Measurements from ENCODE around the gene GRIP2.

GRIP2 gene

DNA sequence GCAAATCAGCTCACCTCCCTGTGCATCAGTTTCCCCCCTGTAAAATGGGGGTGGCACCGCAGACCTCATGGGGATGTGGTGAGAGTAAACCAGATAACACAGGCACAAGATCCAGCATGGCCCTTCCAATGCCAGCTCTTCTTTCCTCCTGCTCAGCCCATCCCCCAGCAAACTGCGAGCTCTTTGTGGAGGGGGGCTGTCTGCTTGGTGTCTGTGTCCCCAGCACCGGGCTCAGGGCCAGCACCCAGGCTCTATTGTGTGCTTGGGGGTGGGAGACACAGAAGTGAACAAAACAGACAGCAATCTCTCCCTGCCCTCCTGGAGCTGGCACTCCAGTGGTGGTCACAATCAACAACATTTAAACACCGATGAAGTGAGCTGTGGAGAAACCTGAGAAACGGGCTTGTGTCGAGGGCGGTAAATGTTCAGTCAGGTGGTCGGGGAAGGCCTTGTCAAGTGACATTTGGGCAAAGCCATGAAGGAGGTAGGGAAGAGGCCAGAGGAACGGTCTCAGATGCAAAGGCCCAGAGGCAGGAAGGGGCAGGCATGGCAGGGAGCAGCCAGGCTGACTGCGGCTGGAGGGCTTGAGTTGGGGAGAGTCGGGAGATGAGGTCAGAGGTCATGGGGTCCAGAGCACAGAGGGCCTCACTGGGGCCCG lies 28.4 kb downstream of the GRIP2 start:
- Histone ChIP-seq H3F3A (ENCODE audit: insufficient read depth) (no peaks in the 10 kb centered on the region), H2AFZ (ENCODE audit: low read depth, low read length, severe bottlenecking) (no peak overlapping the region), H3K9me3 (ENCODE audit: insufficient read depth, low read length) (no peaks in the 10 kb centered on the region), H3K9me2 (replicated peaks; ENCODE audit: insufficient read depth, low read length) (no peaks in the 10 kb centered on the region), H3K4me3 (ENCODE audit: insufficient read depth, low read length, poor library complexity, severe bottlenecking) (no peak overlapping the region), H3K4me2 (ENCODE audit: low read depth, low read length, poor library complexity, severe bottlenecking) (no peak overlapping the region), H3K27ac (ENCODE audit: low read depth, low read length) (no peak overlapping the region), H3K9ac (ENCODE audit: low read length) (no peak overlapping the region), H3K36me3 (ENCODE audit: low read length) (no peaks in the 10 kb centered on the region), H3K79me2 (ENCODE audit: insufficient read depth, low read length) (no peaks in the 10 kb centered on the region), H3K27me3 (ENCODE audit: low read length) (no peaks in the 10 kb centered on the region), H4K20me1 (ENCODE audit: low read depth, low read length) (no peaks in the 10 kb centered on the region)
- TF ChIP-seq, protein P1, sequence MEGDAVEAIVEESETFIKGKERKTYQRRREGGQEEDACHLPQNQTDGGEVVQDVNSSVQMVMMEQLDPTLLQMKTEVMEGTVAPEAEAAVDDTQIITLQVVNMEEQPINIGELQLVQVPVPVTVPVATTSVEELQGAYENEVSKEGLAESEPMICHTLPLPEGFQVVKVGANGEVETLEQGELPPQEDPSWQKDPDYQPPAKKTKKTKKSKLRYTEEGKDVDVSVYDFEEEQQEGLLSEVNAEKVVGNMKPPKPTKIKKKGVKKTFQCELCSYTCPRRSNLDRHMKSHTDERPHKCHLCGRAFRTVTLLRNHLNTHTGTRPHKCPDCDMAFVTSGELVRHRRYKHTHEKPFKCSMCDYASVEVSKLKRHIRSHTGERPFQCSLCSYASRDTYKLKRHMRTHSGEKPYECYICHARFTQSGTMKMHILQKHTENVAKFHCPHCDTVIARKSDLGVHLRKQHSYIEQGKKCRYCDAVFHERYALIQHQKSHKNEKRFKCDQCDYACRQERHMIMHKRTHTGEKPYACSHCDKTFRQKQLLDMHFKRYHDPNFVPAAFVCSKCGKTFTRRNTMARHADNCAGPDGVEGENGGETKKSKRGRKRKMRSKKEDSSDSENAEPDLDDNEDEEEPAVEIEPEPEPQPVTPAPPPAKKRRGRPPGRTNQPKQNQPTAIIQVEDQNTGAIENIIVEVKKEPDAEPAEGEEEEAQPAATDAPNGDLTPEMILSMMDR (IDR thresholded peaks at IDR 0.05; ENCODE audit: insufficient read depth, low read length, poor library complexity, severe bottlenecking), result no peak

DNA sequence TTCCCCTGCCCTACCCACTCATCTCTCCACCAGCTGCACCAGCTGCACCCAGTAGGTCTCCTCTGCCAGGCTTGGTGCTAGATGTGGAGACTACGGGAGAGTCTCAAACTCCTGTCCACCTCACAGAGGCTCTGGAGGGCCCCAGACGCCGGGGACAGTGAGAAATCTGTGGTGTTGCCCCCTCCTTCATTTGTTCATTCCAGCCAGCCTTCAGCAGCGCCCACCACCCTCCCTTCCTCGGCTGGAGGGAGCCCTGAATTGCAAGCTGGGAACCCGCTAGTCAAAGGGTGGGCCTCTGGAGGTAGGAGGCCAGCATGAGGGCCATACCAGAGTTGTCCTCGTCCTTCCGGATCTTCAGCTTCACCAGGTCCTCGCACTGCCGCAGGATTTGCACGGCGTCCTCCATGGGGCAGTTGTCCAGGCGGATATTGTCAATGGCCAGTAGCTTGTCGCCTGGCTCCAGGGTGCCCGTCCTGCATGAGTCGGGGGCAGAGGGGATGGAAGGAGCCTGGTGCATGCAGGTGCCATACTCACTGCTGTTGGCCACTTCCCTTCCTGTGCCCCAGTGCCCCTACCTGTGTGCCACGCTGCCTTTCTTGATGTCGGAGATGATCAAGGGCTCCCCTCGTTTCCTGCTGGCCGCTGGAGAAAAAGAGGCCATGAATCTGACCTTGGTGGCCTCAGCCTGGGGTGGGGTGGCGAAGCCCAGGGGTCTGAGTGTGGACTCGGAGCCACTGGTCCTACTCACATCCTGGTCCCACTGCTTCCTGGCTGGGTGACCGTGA lies 29.1 kb downstream of the GRIP2 start:
- no peak overlapping the region for H3K9ac ChIP-seq (ENCODE audit: low read length)
- H3K9me2 ChIP-seq (replicated peaks; ENCODE audit: insufficient read depth, low read length), result no peaks in the 10 kb centered on the region
- H3K27ac ChIP-seq (ENCODE audit: low read depth, low read length), result no peak overlapping the region
- TF ChIP-seq, protein P1 (IDR thresholded peaks at IDR 0.05; ENCODE audit: insufficient read depth, low read length, poor library complexity, severe bottlenecking), result no peak
- TF ChIP-seq EZH2phosphoT487 (conservative IDR thresholded peaks at IDR 0.05; ENCODE audit: low read length), result no peak
- no peaks in the 10 kb centered on the region for H3K36me3 ChIP-seq (ENCODE audit: low read length)
- no peaks in the 10 kb centered on the region for H3F3A ChIP-seq (ENCODE audit: insufficient read depth)
- H3K4me3 ChIP-seq (ENCODE audit: insufficient read depth, low read length, poor library complexity, severe bottlenecking), result no peak overlapping the region
- no peaks in the 10 kb centered on the region for H3K79me2 ChIP-seq (ENCODE audit: insufficient read depth, low read length)
- no peak overlapping the region for H3K4me2 ChIP-seq (ENCODE audit: low read depth, low read length, poor library complexity, severe bottlenecking)
- H2AFZ ChIP-seq (ENCODE audit: low read depth, low read length, severe bottlenecking), result no peak overlapping the region
- H4K20me1 ChIP-seq (ENCODE audit: low read depth, low read length), result no peaks in the 10 kb centered on the region
- no peaks in the 10 kb centered on the region for H3K9me3 ChIP-seq (ENCODE audit: insufficient read depth, low read length)
- no peaks in the 10 kb centered on the region for H3K27me3 ChIP-seq (ENCODE audit: low read length)

DNA sequence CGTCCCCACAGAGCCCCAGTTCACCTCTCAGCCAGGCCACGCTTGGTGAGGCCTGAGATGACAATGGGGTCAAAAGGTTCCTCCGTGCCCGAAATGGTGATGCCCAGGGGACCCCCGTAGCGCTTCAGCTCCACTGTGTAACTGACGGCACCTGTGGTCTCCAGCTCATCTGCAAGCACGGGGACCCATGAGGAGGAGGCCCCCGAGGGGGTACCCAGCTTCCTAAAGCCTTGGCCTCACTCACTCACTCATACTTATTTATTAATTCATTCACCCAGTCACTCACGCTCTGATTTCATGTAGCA lies 30.4 kb downstream of the GRIP2 start:
- no peaks in the 10 kb centered on the region for H3K36me3 ChIP-seq (ENCODE audit: low read length)
- no peak overlapping the region for H3K27ac ChIP-seq (ENCODE audit: low read depth, low read length)
- no peaks in the 10 kb centered on the region for H3K79me2 ChIP-seq (ENCODE audit: insufficient read depth, low read length)
- no peaks in the 10 kb centered on the region for H4K20me1 ChIP-seq (ENCODE audit: low read depth, low read length)
- no peak overlapping the region for H3K4me2 ChIP-seq (ENCODE audit: low read depth, low read length, poor library complexity, severe bottlenecking)
- H3K9ac ChIP-seq (ENCODE audit: low read length), result no peak overlapping the region
- H3K9me2 ChIP-seq (replicated peaks; ENCODE audit: insufficient read depth, low read length), result no peaks in the 10 kb centered on the region
- no peaks in the 10 kb centered on the region for H3F3A ChIP-seq (ENCODE audit: insufficient read depth)
- no peaks in the 10 kb centered on the region for H3K27me3 ChIP-seq (ENCODE audit: low read length)
- H3K4me3 ChIP-seq (ENCODE audit: insufficient read depth, low read length, poor library complexity, severe bottlenecking), result no peak overlapping the region
- no peak overlapping the region for H2AFZ ChIP-seq (ENCODE audit: low read depth, low read length, severe bottlenecking)
- TF ChIP-seq EZH2phosphoT487 (conservative IDR thresholded peaks at IDR 0.05; ENCODE audit: low read length), result no peak
- TF ChIP-seq, protein P1 (IDR thresholded peaks at IDR 0.05; ENCODE audit: insufficient read depth, low read length, poor library complexity, severe bottlenecking), result no peak
- no peaks in the 10 kb centered on the region for H3K9me3 ChIP-seq (ENCODE audit: insufficient read depth, low read length)

All from SU-DHL-6 (cell line).